GM21526 (cell line): ENCODE measurements around the gene CD300LF.

Experiments used
- ATAC-seq: cut with Tn5 transposase; IDR thresholded peaks from one replicate; pipeline ENCODE4 v1.9.1; 2021; ENCODE audit warnings: moderate library complexity; ENCODE audit not compliant: unreplicated experiment, low FRiP score

CD300LF gene

DNA sequence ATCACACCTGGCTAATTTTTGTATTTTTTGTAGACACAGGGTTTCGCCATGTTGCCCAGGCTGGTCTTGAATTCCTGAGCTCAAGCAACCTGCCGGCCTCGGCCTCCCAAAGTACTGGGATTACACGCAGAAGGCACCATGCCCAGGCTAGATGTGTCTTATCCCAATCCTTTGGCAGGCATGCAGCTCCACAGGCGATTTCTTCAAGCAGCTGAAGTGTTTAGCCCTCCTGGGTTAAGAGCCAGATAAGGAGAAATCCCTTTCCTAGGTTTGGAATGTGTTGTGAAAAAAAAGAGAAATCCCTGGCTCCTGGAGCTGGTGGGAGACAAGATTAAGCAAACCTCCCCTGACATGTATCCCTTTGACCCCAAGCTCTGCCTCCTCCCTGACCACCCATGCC is 33.7 kb upstream of the CD300LF start:
- no peak for ATAC-seq

DNA sequence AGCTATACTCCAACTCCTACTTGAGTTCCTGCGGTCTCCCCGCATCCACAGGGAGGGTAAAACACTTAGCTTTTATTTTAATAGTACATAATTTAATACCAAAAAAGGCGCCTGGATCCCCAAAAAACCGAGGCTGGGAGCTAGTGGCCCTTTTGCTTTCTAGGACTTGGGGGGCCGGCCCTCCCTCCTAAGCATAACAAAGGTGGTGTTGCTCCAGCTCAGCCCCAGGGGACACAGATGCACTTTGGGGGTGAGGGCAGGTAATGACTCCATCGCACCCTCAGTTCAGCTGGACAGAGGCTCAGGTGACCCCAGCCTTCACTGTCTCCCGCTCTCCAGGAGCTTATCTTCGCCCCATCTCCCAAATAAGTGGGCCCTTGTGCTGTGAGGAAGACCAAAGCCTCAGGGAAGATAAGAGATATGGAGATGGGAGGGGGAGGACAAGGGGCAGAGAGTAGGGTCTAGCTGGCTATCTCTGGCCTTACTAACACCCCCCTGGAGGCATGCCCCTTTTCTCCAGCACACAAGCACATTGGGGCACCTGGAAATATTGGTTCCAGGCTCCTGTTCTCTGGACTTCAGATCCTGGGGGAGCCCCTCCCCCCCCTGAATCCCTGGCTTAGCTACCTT is 32.9 kb upstream of the CD300LF start:
- no peak for ATAC-seq

DNA sequence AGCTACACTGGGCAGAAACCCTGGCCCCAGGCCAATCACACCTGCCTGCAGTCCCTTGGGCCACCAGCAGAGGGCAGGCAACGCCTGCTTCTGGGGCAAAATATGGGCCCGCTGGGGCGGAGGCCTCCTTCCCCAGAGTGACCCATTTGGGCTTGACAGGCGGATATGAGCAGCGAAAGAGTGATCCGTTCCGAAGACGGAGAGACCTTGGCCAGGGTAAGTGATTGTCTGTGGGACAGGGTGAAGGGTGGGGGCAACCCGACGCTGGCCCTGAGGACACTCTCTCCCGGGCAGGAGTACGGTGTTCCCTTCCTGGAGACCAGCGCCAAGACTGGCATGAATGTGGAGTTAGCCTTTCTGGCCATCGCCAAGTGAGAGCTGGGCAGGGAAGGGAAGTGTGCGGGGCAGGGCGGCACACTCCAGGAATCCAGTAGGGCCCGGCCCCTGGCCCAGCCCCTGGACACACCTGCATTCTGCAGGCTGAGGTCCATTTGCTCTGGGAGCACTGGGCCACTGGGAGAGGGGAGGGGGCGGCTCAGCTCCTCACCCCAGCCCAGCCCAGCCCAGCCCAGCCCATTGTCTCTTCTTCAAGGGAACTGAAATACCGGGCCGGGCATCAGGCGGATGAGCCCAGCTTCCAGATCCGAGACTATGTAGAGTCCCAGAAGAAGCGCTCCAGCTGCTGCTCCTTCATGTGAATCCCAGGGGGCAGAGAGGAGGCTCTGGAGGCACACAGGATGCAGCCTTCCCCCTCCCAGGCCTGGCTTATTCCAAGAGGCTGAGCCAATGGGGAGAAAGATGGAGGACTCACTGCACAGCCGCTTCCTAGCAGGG is 32.2 kb upstream of the CD300LF start:
- ATAC-seq: no peak

DNA sequence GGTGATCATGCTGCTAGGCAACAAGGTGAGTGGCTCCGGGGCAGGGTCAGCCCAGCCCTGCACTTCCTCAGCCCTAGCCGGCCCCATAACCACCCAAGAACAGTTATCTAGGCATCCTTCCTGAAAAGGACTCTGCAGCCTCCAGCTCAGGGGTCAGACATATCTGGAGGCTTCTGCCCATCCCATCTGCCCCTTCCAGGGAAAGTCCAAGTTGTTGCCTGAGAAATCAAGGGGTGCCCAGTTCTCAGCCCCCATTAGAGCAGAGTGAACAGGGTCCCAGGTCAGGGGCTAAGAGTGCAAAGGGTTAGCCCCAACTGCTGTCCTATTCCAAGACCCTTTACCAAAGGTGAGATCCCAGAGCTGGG is 31.6 kb upstream of the CD300LF start:
- no peak for ATAC-seq

DNA sequence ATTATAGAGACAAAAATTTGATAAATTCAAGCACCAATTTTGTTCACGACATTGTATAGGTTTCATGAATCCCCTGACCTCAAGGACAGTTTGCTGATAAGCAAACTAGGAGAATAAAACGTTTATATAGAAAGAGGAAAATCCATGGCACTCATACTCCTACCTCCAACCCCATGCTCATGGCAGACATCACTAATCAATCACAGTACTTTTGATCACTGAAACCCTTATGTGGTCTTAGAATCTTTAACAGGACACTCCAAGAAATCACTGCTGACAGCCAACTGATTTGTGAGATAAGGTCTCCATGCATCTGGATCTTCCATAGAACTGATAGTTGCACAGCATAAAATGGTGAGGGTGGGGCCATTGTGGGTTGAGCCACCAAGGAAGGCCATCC is 31.0 kb upstream of the CD300LF start:
- ATAC-seq: no peak

DNA sequence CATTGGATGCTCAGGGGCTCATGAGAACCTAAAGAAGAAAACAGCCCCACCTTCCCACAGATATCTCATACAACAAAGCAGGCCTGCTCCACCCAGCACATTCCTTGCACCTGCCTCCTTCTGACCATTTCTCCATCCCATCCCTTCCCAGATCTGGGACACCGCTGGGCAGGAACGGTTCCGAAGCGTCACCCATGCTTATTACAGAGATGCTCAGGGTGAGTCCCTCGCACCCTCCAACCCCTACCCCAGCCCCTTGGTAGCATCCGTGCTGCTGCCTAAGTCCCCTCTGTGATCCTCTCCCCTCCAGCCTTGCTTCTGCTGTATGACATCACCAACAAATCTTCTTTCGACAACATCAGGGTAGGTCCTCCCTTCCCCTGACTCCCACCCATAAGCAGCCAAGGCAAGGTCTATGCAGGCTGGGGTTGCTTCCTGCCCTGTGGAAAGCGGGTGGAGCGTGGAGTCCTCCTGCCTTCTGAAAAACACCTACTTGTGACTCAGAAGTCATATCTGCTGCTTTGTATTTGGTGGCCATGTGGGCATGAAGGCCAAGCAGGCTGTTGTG is 30.3 kb upstream of the CD300LF start:
- no peak for ATAC-seq

DNA sequence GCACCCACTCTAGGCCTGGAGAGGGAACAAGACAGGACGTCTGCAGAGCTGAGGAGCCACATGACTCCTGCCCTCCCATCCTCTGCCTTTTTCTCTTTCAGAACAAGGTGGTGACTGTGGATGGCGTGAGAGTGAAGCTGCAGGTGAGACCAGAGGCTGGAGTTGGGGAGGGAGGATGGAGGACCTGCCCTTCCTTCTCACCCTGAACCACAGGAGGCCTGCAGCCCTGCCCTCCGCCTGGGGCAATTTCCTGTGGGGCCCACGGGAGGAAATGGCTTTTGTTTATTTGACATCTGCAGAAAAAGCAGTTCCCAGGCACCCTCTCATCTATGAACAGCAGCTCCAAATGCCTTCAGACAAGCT is 29.4 kb upstream of the CD300LF start:
- no peak for ATAC-seq

DNA sequence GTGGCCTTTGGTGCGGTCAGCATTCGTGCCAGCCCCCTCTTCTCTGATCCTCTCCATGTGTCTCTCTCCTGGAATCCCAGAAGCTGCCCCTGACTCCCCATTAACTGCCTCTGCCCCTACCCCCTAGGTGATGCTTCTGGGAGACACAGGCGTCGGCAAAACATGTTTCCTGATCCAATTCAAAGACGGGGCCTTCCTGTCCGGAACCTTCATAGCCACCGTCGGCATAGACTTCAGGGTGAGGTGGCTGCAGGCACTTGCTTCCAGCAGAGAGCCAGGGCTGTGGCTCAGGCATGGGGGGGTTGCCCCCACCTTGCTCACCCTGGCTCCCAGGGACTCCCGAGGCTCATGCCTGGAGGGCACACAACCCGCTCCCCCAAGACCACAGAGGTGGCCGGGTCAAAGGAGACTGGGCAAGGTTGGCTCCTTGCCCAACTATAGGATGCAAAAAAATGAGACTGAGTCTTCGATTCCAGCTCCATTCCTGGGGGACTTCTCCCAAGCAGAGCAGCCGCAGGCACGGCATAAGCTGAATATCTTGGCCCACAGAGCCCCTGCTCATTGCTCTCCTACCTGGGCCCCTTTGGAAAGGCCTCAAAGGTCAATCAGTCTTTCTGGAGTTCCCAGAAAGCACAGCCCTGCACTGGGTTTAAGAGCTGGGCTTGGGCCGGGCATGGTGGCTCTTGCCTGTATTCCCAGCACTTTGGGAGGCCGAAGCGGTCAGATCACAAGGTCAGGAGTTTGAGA is 28.1 kb upstream of the CD300LF start:
- no peak for ATAC-seq

DNA sequence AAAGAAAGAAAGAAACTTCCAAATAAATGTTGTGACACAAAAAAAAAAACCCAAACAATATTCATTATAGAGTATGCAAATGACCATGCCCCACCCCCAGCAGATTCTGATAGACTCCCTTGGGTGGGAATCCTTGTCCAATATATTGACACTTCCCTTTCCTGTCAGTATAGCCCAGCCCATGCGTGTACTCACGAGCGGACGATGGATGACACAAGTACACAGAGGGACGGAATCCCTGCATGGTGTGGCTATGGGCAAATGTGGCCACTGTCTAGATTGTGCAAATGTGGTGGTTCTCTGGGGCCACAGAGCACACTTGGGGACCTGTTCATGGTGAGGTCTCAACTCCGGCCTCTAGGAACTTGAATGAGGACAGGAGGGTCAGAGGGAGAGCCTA is 27.4 kb upstream of the CD300LF start:
- no peak for ATAC-seq

DNA sequence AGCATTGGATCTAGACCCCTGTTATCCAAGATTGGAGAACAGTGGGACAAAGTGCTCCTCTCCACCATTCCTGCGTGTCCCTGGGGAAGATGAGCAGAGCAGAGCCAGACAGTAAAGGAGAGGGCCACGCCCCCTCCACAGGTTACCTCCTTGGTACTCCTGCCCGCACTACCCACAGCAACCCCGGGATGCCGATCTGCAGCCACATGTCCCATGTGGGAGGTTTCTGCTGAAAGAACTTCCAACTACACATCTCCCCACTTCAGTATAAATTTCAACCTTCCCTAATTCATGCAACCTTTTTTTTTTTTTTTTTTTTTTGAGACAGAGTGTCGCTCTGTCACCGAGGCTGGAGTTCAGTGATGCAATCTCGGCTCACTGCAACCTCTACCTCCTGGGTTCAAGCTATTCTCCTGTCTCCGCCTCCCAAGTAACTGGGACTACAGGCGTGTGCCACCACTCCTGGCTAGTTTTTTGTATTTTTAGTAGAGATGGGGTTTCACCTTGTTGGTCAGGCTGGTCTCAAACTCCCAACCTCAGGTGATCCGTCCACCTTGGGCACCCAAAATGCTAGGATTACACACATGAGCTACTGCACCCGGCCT is 26.6 kb upstream of the CD300LF start:
- ATAC-seq: no peak

DNA sequence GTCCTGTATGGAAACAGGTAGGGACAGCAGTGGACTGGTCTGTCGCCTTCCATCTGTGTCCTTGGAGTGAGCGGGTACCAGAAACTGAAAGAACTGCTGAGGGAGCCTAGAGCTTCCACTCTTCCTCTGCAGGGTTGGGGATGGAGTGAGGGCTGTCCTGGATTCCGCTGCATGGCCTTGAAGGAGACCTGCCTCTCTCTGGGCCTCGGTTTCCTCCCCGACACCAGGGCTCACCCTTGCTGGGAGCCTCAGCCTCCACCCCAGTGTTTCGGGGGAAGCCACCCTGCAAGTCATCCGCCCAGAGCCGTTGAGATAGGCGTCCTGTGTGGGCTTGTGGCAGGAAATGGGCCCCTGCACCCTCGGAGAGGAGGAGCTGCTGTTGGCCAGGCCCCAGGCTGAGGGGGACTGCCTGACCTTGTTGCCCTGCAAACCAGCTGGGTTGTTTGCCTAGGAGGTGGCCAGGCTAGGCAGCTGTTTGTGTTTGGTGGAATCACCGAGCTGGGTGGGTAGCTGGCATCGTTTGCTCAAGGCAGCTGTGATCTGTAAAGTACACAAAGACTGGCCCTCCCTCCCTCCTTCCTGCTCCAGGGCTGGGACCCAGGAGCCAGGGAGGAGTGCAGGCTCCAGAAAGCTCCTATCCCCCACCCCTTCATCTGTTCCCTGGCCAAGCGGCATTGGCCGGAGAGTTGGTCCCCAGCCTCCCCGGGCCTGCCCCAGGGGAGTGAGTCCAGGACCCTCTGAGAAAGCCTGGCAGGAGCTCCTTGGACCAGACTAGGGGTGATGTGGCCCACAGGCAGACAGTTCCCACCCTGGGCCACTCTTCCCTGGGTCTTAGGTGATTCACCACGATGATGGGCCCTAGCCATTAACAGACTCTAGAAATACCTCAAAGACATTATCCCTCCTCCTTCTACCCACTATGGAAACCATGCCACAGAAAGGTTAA is 25.6 kb upstream of the CD300LF start:
- peak; percentile 41 for ATAC-seq

DNA sequence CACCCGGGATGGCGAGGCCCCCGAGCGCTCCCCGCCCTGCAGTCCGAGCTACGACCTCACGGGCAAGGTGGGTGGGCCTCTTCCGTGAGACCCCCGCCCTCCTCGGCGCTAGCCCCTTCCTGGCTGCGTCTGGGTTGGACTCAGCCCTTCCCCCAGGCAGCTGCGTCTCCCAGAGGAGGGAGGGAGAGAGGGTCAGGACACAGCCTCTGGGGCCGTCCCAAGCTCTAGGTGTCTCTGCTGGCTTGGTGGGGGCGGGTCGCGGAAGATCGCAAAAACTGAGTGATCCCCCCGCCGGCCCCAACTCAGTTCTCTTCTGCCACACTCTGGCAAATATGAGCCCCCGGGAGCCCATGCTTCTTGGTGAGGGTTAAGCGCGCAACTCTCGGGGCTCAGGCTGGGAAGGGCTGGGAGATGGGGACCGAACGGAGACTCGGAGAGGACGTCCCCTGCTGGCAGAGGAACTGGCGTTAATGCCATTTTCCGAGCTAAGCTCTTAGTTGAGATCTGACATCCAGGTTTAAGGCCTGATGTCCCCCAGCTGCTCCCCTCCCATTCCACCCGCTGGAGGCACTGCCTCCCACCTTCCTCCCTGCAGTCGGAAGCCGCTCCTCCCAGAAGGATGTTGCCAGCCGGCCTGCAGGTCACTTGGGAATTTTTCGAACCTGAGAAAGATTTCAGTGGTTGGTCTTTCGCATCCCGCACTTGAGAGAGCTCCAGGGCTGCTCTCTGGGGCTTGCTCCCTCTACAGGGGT is 24.8 kb upstream of the CD300LF start:
- ATAC-seq: no peak

DNA sequence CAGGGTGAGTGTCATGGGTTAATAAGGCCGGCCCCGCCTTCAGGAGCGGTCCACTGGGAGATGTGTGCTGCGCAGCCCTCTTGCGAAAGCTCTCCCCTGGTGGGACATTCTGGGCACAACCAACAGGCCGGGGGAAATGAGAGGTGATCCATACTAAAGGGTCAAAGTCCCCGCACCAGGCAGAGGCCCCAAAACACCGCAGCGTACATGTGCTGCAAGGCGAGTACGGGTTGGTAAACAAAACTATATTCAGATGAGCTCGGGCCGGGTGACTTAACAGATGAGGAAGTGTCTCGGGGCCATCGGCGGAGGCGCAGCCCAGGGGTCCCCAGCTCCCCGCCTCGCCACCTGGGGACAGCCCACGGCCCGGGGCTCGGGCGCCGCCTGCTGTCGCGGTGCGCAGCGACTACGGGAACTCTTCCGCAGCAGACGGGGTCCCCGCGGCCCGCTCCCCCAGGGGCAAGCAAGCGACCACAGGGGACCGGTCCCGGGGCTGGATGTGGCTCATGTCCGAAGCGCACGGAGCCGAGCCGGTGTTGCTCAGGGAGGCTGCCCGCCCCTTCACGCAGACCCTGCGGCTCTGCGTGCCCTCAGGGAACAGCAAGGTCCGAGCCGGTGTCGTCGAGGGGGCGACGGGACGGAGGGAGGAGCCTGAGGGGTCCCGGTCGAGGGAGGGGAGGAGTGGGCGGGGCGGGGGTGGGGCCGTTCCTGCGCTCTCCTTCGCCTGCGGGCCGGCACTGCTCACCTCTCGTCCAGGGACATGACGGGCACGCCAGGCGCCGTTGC is 24.0 kb upstream of the CD300LF start, which contains the start of gene RAB37:
Gene RAB37, plus strand, starts transcription at position 744 of the 786 bp plus-strand sequence. Its CDS starts 17 bp downstream, at position 761.
- ATAC-seq: no peak

DNA sequence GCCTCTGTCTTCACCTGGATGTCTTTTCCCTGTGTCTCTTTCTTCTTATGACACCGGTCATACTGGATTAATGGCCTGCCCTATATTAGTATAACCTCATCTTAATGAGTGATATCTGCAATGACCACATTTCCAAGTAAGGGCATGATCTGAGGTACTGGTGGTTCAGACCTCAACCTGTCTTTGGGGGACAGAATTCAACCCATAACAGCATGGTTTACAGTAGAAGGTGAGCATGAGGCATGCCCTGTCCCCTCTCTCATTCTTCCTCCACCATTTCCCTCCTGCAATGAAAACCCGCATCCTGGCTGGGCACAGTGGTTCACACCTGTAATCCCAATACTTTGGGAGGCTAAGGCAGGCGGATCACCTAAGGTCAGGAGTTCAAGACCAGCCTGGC is 21.5 kb upstream of the CD300LF start:
- ATAC-seq: no peak

DNA sequence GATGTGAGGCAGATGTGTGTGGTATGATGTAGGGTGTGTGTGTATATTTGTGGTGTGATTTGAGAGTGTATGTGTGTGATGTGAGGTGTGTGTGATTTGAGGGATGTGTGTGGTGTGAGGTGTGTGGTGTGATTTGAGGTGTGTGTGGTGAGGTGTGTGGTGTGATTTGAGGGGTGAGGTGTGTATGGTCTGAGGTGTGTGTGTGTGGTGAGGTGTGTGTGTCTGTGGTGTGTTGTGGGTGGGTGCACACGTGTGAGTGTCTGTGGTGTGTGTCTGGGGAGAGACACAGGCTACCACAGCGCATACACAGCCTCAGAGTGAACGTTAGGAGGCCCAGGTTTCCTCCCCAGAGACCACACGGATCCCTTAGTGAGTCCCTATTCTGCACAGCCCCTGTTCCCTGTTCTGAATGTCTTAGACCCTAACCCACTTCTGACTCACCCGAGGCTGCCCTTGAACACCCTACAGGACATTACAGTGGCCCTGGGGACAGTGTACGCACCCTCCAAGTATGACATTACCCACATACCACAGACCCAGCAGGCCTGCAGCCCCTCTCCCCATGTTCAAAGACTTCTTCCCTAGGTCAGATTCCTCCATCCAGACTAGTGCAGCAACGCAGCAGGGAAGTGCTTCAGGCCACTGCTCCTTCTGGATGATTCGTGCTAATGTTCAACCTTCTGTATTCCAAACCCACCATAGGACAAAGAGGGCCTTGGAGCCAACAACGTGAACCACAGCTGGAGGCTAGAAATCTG is 20.8 kb upstream of the CD300LF start:
- no peak for ATAC-seq

DNA sequence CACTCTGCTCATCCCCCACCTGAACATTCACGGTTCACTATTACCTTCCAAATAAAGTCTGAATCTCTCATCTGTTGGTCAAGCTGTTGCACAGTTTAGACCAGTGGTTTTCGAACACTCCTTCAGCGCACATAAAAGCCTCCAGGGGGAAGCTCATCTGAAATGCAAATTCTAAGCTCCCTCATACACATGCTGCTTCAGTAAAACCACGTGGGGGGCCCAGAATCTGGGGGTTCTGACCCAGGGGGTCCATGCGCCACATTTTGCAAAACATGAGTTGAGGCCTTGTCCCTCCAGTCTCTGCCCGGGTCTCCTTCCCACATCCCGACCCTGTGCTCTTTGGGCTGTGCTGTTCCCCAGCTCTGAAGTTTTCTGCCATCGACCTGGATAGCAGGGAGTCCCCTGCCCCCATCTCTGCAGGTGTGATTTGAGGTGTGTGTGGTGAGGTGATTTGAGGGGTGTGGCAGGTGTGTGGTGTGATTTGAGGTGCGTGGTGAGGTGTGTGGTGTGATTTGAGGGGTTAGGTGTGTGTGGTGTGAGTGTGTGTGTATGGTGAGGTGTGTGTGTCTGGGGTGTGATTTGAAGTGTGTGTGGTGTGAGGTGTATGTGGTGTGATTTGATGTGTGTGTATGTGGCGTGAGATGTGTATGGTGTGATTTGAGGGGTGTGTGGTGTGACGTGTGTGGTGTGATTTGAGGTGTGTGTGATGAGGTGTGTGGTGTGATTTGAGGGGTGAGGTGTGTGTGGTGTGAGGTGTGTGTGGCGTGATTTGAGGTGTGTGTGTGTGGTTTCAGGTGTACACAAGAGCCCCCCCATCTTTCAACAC is 19.5 kb upstream of the CD300LF start:
- ATAC-seq: no peak

DNA sequence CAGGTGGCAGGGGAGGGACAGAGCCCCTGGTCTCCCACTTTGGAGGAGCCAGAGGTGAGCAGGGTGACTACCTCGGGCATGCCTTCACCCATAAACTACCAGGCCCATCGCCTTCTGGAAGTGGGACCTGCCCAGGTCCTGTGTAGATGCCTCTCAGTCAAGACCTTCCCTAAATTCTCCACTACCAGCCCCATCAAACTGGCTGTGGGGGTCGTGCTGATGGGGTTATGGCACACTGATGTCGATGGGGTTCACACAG is 18.6 kb upstream of the CD300LF start:
- ATAC-seq: no peak
